GM19452 (cell line): Measurements from ENCODE around the gene KIF5B.
"Not testable (repeated sequence)": the region's sequence is repeated elsewhere in the genome, so short reads cannot be mapped to it uniquely, and the experiment has no call there.

Source experiments
- ATAC-seq: cut with Tn5 transposase; IDR thresholded peaks from one replicate; pipeline ENCODE4 v1.9.1; 2021; ENCODE audit not compliant: unreplicated experiment

The KIF5B gene

DNA sequence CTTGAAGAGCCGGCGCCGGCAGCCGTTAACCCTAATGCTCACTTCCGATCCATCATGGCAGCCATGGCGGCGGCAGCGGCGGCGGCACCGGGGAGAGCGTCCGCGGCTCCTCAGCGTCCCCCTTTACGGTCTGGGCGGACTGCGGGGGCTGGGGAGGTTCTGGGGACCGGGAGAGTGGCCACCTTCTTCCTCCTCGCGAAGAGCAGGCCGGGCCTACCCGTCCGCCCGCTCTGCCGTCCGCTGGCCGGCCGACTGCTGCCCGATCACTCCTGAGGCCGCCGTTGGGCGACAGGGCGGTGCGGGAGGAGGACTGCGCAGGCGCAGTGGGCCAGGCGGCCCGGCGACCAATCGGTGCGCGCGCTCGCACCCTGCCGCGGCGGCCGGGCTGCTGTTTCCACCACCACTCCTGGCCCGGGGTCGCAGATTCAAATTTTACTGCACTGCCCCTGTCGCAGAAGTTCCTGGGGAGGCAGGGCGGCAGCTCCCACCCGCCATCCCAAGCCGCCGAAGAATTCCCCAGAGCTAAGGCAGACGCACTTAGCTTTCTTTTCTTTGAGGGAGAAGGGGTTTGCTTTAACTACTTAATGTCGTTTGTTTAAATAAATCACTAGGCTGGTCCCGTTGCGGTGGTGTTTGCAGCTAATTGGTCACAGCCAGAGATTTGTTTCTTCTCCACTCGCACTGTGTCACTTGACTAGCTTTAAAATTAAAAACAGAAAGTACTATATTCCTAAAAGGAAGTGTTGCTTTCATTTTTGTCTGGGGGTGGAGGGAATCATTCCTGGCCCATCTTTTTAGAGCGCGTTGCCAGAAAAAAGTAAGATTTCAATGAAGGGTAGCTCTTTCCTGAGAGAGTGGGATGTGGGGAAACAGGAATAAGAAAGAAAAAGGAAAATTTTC is at the start of gene KIF5B:
TSS of gene KIF5B (minus strand) at position 290 of the 900 bp plus-strand sequence. CDS start 452 bp downstream, outside the sequence.
- ATAC-seq = peak; percentile 89

GRCh38 chr10:32105782-32106382 is 49.7 kb upstream of the KIF5B start:
- no peak for ATAC-seq

DNA sequence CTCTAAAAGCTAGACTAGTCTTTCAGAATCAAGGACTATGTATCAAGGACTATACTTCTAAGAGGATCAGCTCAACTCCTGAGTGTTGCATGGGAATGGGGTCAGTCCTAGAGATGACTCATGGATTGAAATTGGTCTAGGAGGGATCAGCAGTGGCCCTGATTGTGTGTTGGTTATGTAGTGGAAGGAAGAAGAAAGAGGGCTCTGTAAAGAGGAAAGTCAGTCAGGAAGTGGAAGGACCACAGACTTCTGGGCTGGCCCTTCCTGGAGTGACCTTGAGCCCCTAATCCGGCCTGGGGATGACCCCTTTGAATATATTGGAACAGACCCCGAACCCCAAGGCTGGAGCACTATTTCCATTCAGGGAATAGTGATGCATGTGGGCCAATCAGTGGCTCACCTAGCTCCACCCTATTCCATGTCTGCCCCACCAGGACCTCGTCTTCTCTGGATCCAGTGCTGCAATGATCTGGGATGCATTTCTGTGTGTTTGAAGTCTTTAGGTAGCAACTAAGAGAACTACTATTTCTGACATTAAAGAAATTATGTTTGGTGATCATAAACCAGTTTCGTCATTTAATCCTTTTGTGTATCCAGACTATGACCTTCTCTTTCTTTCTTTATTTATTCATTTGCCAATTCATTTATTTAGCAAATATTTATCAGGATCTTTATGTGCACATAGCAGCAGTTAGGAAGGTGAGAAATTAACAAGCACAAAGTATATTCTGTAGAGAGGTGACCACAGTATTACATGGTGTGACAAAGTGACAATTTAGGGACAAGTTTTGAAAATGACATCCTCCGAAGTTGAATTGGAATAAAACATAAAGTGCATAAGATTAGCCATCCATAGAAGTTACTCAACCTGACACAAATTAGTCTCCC is 48.6 kb upstream of the KIF5B start:
- ATAC-seq = no peak

- no peak for ATAC-seq
Observed at GRCh38 chr10:32104181-32104580, 48.0 kb upstream of the KIF5B start.

DNA sequence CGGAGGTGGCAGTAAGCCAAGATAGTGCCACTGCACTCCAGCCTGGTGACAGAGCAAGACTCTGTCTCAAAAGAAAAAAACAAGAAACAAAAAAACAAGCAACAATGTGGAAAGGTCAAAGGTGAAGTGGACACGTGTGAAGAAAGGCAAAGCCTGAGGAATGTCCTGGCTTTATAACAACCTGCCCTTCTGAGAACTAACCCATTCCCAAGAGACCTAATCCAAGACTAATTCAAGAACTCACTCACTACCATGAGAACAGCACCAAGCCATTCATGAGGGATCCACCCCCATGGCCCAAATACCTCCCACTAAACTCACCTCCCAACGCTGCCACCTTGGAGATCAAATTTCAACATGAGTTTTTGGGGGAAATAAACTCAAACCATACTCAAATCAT is 47.5 kb upstream of the KIF5B start:
- no peak for ATAC-seq

GRCh38 chr10:32098566-32099259 is 42.5 kb upstream of the KIF5B start:
- ATAC-seq = not testable (repeated sequence)

DNA sequence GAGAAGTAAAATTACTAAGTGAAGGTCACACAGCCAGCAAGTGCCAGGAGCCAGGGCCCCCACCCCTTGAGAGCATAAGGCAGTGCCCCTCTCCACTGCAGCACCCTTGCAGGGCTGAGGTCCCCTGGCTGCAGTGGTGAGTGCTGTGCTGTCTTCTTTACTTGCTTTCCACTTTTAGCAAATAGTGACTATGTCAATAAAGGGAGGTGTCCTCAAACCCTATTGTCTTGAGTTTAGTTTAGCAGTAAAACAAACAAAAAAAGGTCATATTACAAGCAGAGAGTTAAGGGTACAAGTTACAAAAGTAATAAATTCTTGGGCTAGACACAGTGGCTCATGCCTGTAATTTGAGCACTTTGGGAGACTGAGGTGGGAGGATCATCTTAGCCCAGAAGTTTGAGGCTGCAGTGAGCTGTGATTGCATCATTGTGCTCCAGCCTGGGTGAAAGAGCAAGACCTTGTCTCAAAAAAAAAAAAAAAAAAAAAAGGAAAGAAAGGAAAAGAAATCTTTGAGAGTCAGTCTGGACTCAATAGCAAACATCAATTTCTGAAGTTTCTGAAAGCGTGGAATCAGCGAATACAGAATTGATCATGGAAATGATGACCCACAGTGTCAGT is 39.0 kb upstream of the KIF5B start:
- no peak for ATAC-seq

- ATAC-seq = no peak
Observed at GRCh38 chr10:32093650-32094049, 37.4 kb upstream of the KIF5B start.

DNA sequence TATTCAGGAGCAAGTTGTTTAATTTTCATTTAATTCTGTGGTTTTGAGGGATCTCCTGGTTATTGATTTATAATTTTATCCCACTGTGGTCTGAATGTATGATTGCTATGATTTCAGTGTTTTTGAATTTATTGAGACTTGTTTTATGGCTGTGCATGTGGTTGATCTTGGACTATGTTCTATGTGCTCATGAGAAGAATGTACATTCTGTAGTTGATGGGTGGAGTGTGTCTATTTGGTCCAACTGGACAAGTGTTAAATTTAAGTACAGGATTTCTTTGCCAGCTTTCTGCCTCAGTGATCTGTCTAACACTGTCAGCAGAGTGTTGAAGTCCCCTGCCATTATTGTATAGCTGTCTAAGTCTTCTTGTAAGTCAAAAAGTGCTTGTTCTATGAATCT is 34.8 kb upstream of the KIF5B start:
- no peak for ATAC-seq

GRCh38 chr10:32084185-32084851 is 28.1 kb upstream of the KIF5B start:
- no peak for ATAC-seq

DNA sequence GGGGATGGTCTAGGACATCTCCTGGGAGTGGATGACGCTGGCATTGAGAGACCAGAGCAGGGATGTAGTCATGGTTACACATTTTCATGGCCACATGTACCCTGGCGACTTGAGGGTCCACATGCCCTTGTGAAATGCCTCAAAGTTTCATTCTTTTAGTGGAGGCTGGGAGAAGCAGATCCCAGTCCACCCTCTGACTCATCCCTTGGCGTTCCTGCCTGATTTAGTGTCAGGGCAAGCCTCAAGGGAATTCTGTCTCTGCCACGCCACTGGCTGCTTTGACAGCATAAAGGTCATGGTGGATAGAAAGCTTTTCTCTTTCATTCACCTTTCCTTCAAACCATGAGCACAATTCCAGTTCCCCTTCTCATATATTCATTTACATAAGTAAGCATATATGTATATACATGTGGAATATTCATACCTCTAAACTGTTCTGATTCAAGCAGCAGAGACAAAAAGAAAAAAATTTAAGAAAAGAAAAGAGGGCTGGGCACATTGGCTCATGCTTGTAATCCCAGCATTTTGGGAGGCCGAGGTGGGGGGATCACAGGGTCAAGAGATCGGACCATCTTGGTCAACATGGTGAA is 21.8 kb upstream of the KIF5B start:
- no peak for ATAC-seq

- no peak for ATAC-seq
Observed at GRCh38 chr10:32073659-32074058, 17.4 kb upstream of the KIF5B start.

DNA sequence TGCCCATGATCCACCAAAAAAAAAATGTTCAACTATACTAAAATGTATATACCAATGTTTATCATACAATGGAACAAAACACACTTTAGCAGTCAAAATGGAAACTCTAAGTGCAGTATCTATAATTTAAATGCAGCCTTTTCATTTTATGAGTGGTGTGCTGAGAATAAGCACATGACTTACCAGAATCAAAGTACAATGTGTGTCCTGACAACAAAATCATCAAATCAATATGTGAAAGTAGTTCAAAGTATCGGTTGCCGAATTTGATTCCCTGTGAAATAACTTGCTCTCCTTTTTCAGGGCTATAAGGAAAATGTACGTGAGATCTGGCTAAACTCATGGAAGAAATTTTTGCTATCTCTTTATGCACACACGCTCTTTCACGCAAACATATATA is 16.9 kb upstream of the KIF5B start:
- no peak for ATAC-seq

DNA sequence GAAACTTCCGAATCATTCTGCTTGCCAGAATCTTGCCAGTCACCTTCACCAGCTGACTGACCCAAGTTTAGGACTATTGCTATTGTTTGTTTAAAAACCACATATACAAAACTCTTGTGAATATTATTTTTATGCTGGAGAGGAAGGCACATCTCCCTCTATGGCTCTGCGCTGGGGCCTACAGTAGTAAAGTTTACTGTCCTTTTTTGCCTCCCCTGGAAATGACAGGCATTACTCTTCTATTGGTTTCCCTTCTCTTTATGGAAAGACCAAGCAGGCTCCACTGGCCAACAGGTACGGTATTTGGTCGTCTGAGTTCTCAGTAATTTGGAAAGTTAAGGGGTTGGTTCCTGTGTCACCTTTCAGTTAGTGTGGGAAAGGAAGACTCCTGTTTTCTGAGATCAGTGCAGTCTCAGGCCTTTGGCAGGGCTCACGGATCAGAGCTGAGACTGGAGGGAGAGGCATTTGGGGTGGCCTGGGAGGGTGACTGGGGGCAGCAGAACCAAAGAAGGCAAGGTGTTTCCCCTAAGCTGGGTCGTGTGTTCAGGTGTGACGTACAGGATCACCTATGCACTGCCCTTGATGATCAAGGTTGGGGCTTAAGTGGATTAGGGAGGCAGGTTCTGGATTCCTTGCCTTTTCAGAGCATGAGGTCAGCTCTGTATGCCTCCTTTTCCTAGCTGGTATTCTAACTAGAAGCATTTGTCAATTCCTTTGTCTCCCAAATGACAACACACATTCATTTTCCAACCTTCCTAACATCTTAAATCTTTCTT is 16.0 kb upstream of the KIF5B start:
- ATAC-seq = no peak

DNA sequence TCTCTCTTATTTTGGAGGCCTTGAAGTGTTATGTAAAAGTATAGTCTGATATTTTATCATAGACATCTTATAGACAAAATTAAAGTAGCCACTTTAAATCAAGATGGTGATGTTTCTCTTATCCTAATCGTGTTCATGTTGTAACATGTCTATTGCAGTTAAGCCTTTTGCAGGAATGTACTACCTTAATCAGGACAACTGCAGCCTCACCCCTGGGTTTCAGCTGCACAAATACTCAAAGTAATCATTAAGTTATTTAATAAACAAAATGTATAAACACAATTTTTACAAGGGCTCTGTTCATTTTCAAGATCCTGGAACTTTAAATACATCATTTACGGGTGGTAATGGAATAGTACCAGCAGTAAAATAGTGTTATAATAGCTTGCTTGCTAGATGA is 14.4 kb upstream of the KIF5B start:
- ATAC-seq = no peak

- ATAC-seq = no peak
Observed at GRCh38 chr10:32068569-32068968, 12.3 kb upstream of the KIF5B start.

DNA sequence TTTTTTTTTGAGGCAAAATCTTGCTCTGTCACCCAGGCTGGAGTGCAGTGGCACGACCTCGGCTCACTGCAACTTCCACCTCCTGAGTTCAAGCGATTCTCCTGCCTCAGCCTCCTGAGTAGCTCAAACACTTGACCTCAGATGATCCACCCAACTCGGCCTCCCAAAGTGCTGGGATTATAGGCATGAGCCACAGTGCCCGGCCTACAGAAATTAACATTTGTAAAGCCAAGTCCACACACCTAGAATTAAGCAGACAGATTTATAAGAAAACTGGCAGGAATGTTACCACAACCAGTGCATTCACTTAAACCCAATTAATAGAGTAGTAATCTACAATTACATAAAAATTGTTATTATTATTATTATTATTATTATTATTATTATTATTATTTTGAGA is 11.7 kb upstream of the KIF5B start:
- ATAC-seq = not testable (repeated sequence)

GRCh38 chr10:32065856-32066255 is 9.6 kb upstream of the KIF5B start:
- no peak for ATAC-seq

DNA sequence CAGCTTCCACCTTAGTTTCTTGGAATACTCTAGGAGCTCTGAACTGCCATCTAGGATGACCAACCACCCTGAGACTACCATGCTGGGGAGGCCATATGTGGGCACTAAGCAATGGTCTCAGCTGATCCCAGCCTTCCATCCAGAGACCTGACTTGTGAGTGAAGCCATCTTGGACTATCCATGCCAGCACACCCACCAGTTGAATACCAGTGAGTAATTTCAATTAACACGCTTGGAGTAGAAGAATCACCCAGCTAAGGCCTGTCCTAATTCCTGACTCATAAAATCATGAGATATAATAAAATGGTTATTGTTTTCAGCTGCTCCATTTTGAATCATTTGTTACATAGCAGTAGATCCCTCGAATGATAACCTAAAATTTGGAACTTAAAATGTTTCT is 5.2 kb upstream of the KIF5B start:
- no peak for ATAC-seq
